Activated naive CD4-positive, alpha-beta T cell treated with anti-CD3 and anti-CD28 coated beads, Interleukin-2, amount 10 ng/mL, durations not matched to agents 5 hours and 36 hours (primary cell): ENCODE results near the gene WNT10A. TPM values are rescaled to one million over a fixed set of nuclear protein-coding genes. Genes with fewer than 3 reads are reported as not detected.

Experiments
- total RNA-seq, 2 experiments: library from RNA; stranded (reverse); gene quantifications; one replicate each; pipeline ENCODE4 v1.2.3, GENCODE V29; 2021

WNT10A gene
- under 1 TPM; 0.10 to 0.15 TPM for total RNA-seq

GRCh38 chr2:218880102-218880858 lies at the start of gene WNT10A:
Gene WNT10A, plus strand, starts transcription at chr2:218880852. Its CDS starts 144 bp downstream, at chr2:218880996.

DNA sequence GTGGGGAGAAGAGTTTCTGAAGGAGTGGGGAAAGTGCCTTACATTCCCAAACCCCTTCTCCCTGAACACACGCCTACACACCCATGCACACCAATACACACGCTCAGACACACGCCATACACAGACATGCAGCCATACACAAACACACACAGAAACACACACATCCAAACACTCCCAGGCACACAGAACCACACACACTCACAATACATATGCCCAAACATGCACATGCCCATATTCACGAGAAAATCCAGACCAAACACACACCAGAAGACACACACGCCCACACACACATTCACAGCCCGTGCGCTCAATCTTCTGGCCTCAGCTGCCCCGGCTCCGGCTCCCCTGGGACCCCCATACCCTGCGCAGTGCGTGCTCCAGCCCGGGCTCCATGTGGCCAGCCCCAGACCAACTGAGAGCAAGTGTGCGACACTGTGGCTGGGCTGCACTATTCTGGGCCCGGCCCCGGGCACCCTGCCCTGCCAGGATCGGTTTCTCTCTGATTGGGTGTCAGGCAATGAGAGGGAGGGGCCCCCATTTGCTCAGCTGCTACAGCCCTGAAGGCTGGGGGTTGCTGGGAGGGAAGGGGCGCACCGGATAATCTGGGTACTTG lies 49.2 kb upstream of the WNT10A start, which contains the start of gene PRKAG3:
Gene PRKAG3, minus strand, starts transcription at position 426 of the 613 bp plus-strand sequence.

DNA sequence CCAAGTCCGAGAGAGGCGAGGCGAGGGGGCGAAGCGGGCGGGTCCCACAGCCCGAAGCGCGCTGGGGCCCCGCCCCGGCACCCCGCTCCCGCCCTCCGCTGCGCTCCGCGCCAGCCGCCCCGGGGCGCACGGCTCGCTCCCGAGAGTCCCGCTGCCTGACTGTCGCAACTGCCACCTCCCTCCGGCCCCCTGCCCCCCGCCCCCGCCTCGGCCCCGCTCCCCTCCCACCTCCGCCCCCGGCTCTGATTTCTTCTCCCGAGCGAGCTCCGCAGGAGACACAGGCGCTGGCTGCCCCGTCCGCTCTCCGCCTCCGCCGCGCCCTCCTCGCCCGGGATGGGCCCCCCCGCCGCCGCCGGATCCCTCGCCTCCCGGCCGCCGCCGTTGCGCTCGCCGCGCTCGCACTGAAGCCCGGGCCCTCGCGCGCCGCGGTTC lies 21.1 kb upstream of the WNT10A start, which contains the start of gene WNT6:
Gene WNT6, plus strand, starts transcription at position 250 of the 432 bp plus-strand sequence. CDS start 233 bp downstream, outside the sequence.

Other genes with a start within 250 kb of the WNT10A start
- gene ZNF142, start 221.2 kb upstream of the WNT10A start, total RNA-seq, result 10 to 100 TPM; 41.4 to 42.7 TPM
- 10 to 100 TPM; 39.7 to 42.6 TPM for gene BCS1L, start 221.2 kb upstream of the WNT10A start, total RNA-seq
- 10 to 100 TPM; 17.9 to 20.3 TPM for gene RNF25, start 208.8 kb upstream of the WNT10A start, total RNA-seq
- gene STK36, start 208.8 kb upstream of the WNT10A start, total RNA-seq, result 10 to 100 TPM; 13.5 to 18.8 TPM
- 10 to 100 TPM; 22.1 to 28.6 TPM for gene TTLL4, start 170.0 kb upstream of the WNT10A start, total RNA-seq
- gene CYP27A1, start 98.7 kb upstream of the WNT10A start, total RNA-seq, result under 1 TPM in 1 of 2 experiments, not detected in 1; 0.10 TPM
- gene PRKAG3, start 49.0 kb upstream of the WNT10A start, total RNA-seq, result not detected
- not detected for gene WNT6, start 21.0 kb upstream of the WNT10A start, total RNA-seq
- not detected for gene CDK5R2, start 78.8 kb downstream of the WNT10A start, total RNA-seq
- not detected for gene FEV, start 104.3 kb downstream of the WNT10A start, total RNA-seq
- gene CRYBA2, start 112.6 kb downstream of the WNT10A start, total RNA-seq, result not detected
- gene CFAP65, start 160.7 kb downstream of the WNT10A start, total RNA-seq, result not detected
- under 1 TPM in 1 of 2 experiments, not detected in 1; 0.10 TPM for gene IHH, start 180.1 kb downstream of the WNT10A start, total RNA-seq